HCT116 (cell line): ENCODE results near the gene CD28. TPM values are rescaled to one million over a fixed set of nuclear protein-coding genes. Genes with fewer than 3 reads are reported as not detected.

Experiments
- ATAC-seq: fragments of 200-7000 bp; cut with Tn5 transposase; 2 replicates; pipeline ENCODE4 v1.9.1; 2020; ENCODE audit warnings: mild to moderate bottlenecking, moderate library complexity
- BruUV-seq: library from RNA; stranded (reverse); fragments of 400-500 nt; replicated peaks from 2 replicates; lab custom pipeline; 2021; lab: Mats Ljungman, UMichigan
- CTCF ChIA-PET: fragments of 300-600 bp; sonication (Branson Sonifier 250); formaldehyde crosslinking; loops from one replicate; lab custom pipeline; 2021; ENCODE audit warnings: antibody characterized with exemption; lab: Charles Lee
- POLR2A ChIA-PET: fragments of 300-600, 350-600 bp; sonication (Branson Sonifier 250); formaldehyde crosslinking; loops from one replicate; lab custom pipeline; 2021; ENCODE audit warnings: antibody characterized with exemption; lab: Charles Lee
- RAD21 ChIA-PET, 2 experiments: fragments of 300-600 bp; sonication (Branson Sonifier 250); formaldehyde crosslinking; loops; one replicate each; lab custom pipeline; 2023; ENCODE audit warnings: low total read pairs in 2 of 2; ENCODE audit not compliant: uncharacterized antibody in 2 of 2, unreplicated experiment in 2 of 2, low non-redundant PET in 1 of 2; lab: Charles Lee
- DNase-seq: peaks from one replicate; pipeline ENCODE4 v3.0.0-alpha.2; 2010; ENCODE audit warnings: low read depth, low spot score
- H2AFZ ChIP-seq: fragments of 200-600 bp; shearing (Covaris generic), sonication (generic); 2 replicates; pipeline ENCODE4 v1.6.1; 2017; ENCODE audit warnings: low read depth, mixed run types, mixed read lengths, antibody characterized with exemption, low read length; ENCODE audit not compliant: poor library complexity, severe bottlenecking
- H3K27ac ChIP-seq: 2 replicates; pipeline ENCODE4 v1.5.1; 2012; ENCODE audit warnings: low read depth, low read length
- H3K27me3 ChIP-seq: fragments of 200-600 bp; sonication (generic); 2 replicates; pipeline ENCODE4 v1.6.1; 2016; ENCODE audit warnings: mixed run types, low read length, mixed read lengths; ENCODE audit not compliant: insufficient read depth
- H3K36me3 ChIP-seq, 2 experiments: fragments of 200-500 bp in 1 of 2; fragments of 200-600 bp in 1 of 2; sonication (Bioruptor generic) in 1 of 2; sonication (generic) in 1 of 2; 2 replicates each; pipeline versions ENCODE4 v1.5.1 to v1.6.1; 2014 to 2016; ENCODE audit warnings: low read length in 2 of 2, inconsistent platforms in 1 of 2, mixed read lengths in 1 of 2, mixed run types in 1 of 2; ENCODE audit not compliant: insufficient read depth in 2 of 2, control insufficient read depth in 1 of 2
- H3K4me1 ChIP-seq, 2 experiments: fragments of 200-600 bp in 1 of 2; sonication (generic) in 1 of 2; 2 replicates each; pipeline versions ENCODE4 v1.5.1 to v1.6.1; 2012 to 2017; ENCODE audit warnings: low read length in 2 of 2, inconsistent platforms in 1 of 2, mild to moderate bottlenecking in 1 of 2, mixed read lengths in 1 of 2, mixed run types in 1 of 2, moderate library complexity in 1 of 2; ENCODE audit not compliant: insufficient read depth in 2 of 2, control insufficient read depth in 1 of 2
- H3K4me2 ChIP-seq: fragments of 200-600 bp; sonication (generic); 2 replicates; pipeline ENCODE4 v1.6.1; 2017; ENCODE audit warnings: mixed run types, low read length, mixed read lengths
- H3K4me3 ChIP-seq, 2 experiments: fragments of 200-600 bp in 1 of 2; sonication (generic) in 1 of 2; replicated peaks in 1 of 2; 2 replicates each; pipeline ENCODE4 v1.5.1; 2011 to 2016; ENCODE audit warnings: low read length in 2 of 2, control low read depth in 1 of 2, low read depth in 1 of 2, mild to moderate bottlenecking in 1 of 2, mixed read lengths in 1 of 2, mixed run types in 1 of 2
- H3K79me2 ChIP-seq: fragments of 200-600 bp; sonication (generic); 2 replicates; pipeline ENCODE4 v1.6.1; 2017; ENCODE audit warnings: mild to moderate bottlenecking, mixed run types, low read length, moderate library complexity, mixed read lengths; ENCODE audit not compliant: insufficient read depth
- H3K9ac ChIP-seq: fragments of 200-600 bp; sonication (generic); 2 replicates; pipeline ENCODE4 v1.6.1; 2016; ENCODE audit warnings: low read length, mixed read lengths
- H3K9me2 ChIP-seq: fragments of 200-600 bp; sonication (generic), shearing (Covaris generic); 2 replicates; pipeline ENCODE4 v1.6.1; 2017; ENCODE audit warnings: mixed run types, mild to moderate bottlenecking, moderate library complexity; ENCODE audit not compliant: insufficient read depth
- H3K9me3 ChIP-seq, 2 experiments: fragments of 200-500 bp in 1 of 2; fragments of 200-600 bp in 1 of 2; sonication (Bioruptor generic) in 1 of 2; sonication (generic) in 1 of 2; 2 replicates each; pipeline ENCODE4 v1.6.1; 2014 to 2017; ENCODE audit warnings: low read length in 2 of 2, mixed read lengths in 2 of 2, inconsistent platforms in 1 of 2, low read depth in 1 of 2, mild to moderate bottlenecking in 1 of 2, mixed run types in 1 of 2, moderate library complexity in 1 of 2; ENCODE audit not compliant: control insufficient read depth in 1 of 2, insufficient read depth in 1 of 2
- H4K20me1 ChIP-seq: fragments of 200-600 bp; sonication (generic), shearing (Covaris generic); 2 replicates; pipeline ENCODE4 v1.6.1; 2017; ENCODE audit warnings: mixed run types, mild to moderate bottlenecking, moderate library complexity; ENCODE audit not compliant: insufficient read depth
- CTCF ChIP-seq, 3 experiments: fragments of 200-600 bp in 1 of 3; sonication (generic) in 1 of 3; IDR thresholded peaks in 2 of 3; conservative IDR thresholded peaks in 1 of 3; 2 replicates each; pipeline ENCODE4 v1.5.1; 2012 to 2017; ENCODE audit warnings: low read depth in 2 of 3, low read length in 2 of 3, antibody characterized with exemption in 1 of 3, borderline replicate concordance in 1 of 3, control low read depth in 1 of 3, mild to moderate bottlenecking in 1 of 3, mixed read lengths in 1 of 3, mixed run types in 1 of 3, moderate library complexity in 1 of 3; ENCODE audit not compliant: insufficient read depth in 1 of 3
- EGR1 ChIP-seq: IDR thresholded peaks from 2 replicates; pipeline ENCODE4 v1.6.1; 2012; ENCODE audit warnings: low read depth
- ELF1 ChIP-seq: IDR thresholded peaks from 2 replicates; pipeline ENCODE4 v1.6.1; 2012; ENCODE audit warnings: low read depth, borderline replicate concordance
- JUND ChIP-seq: IDR thresholded peaks from 2 replicates; pipeline ENCODE4 v1.6.1; 2012
- POLR2A ChIP-seq: IDR thresholded peaks from 2 replicates; pipeline ENCODE4 v1.7.0; 2011; ENCODE audit warnings: borderline replicate concordance; ENCODE audit not compliant: insufficient read depth, insufficient read length; ENCODE audit errors: extremely low read depth
- REST ChIP-seq: IDR thresholded peaks from 2 replicates; pipeline ENCODE4 v1.6.1; 2012; ENCODE audit warnings: low read depth
- SP1 ChIP-seq: IDR thresholded peaks from 2 replicates; pipeline ENCODE4 v1.6.1; 2012; ENCODE audit warnings: low read depth
- SRF ChIP-seq: IDR thresholded peaks from 2 replicates; pipeline ENCODE4 v1.6.1; 2012; ENCODE audit warnings: low read depth
- ZBTB33 ChIP-seq: IDR thresholded peaks from 2 replicates; pipeline ENCODE4 v1.6.1; 2011; ENCODE audit warnings: mild to moderate bottlenecking, low read length, moderate library complexity; ENCODE audit not compliant: insufficient replicate concordance; ENCODE audit errors: extremely low read depth
- ZFX ChIP-seq: fragments of 450-650 bp; IDR thresholded peaks from 2 replicates; pipeline ENCODE4 v1.6.1; 2017
- ZNF274 ChIP-seq: fragments of 200-500 bp; sonication (Bioruptor generic); IDR thresholded peaks from 2 replicates; pipeline ENCODE4 v1.6.1; 2014; ENCODE audit warnings: mild to moderate bottlenecking, low read depth, low read length, inconsistent platforms
- intact Hi-C: fragments of 100-400 bp; cut with micrococcal nuclease; formaldehyde crosslinking; loops from 2 replicates; pipeline ENCODE4 v1.10.0; 2022
- total RNA-seq: library from RNA; stranded (reverse); gene quantifications from one replicate; pipeline ENCODE4 v1.2.1, GENCODE V29; 2021; ENCODE audit not compliant: unreplicated experiment

CD28 gene
- total RNA-seq, 1 experiment from 2014 or later: 0.37 TPM

DNA sequence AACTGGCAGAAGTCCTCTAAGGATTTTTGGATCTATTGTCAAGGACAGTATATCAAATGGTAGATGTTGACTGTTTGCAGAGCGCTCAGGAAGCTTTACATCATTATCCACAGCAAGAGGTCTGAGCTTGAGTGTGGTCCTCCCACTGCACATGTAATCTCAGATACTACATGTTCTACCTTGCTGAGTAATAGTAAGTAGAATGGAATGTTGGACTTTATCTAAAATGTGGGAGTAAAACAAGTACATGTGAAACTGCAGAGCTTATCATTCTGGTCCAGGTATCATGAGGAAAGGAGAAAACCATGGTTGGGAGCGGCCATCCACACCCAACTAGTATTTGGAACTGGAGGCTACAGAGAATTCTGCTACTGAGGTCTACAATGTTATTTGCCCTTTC lies 19.3 kb upstream of the CD28 start:
- H2AFZ ChIP-seq: no peak overlapping the region

DNA sequence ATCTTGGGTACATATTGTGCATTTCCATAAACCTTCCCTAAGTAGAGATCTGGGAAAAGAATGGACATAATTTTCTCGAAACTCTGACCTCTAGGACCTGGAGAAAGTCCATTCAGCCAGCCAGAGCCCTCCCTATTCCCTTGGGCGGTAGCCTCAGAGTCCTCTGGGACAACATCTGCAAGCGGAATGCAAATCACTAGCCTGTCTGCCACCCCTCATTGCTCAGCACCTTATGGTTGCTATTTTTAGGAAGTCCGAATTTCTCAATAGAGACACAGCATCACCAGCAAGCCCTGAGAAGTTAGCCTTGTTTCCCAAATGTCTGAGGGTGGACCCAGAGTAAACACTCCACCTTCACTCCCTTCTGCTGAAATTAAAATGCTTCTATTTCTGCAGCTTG lies 17.6 kb upstream of the CD28 start:
- no peaks in the 10 kb centered on the region for H3K36me3 ChIP-seq
- no peak overlapping the region for H3K4me2 ChIP-seq
- H3K27me3 ChIP-seq: no peaks in the 10 kb centered on the region
- BruUV-seq: no TSS peak
- POLR2A ChIA-PET: no interaction called here
- H3K79me2 ChIP-seq: no peaks in the 10 kb centered on the region
- TF ChIP-seq JUND (no peak), ELF1 (no peak), SP1 (no peak), SRF (no peak), CTCF (IDR thresholded peaks at IDR 0.05 in 2 of 3, conservative IDR thresholded peaks at IDR 0.05 in 1 of 3; ENCODE audit: borderline replicate concordance in 1 of 3, insufficient read depth in 1 of 3, low read depth in 2 of 3, low read length in 2 of 3) (no peak), REST (no peak), EGR1 (no peak), ZBTB33 (no peak)
- DNase-seq (no peak), ATAC-seq (no peak)
- H3K27ac ChIP-seq: no peak overlapping the region
- no peaks in the 10 kb centered on the region for H3K9me3 ChIP-seq
- CTCF ChIA-PET: no interaction called here
- no peaks in the 10 kb centered on the region for H4K20me1 ChIP-seq
- H3K9me2 ChIP-seq: no peaks in the 10 kb centered on the region
- intact Hi-C loops: no loop called here
- no peak overlapping the region for H2AFZ ChIP-seq
- H3K4me1 ChIP-seq: no peaks in the 10 kb centered on the region
- RAD21 ChIA-PET: no interaction called here
- H3K9ac ChIP-seq: no peak overlapping the region
- H3K4me3 ChIP-seq: no peak overlapping the region

More for the DNA sequence above, 19.3 kb upstream of the CD28 start:
- ChIA-PET POLR2A (no interaction called here), RAD21 (no interaction called here), CTCF (no interaction called here)
- Histone ChIP-seq H3K9me3 (no peaks in the 10 kb centered on the region), H3K4me1 (no peaks in the 10 kb centered on the region), H3K27me3 (no peaks in the 10 kb centered on the region), H3K27ac (no peak overlapping the region), H3K79me2 (no peaks in the 10 kb centered on the region), H3K4me2 (no peak overlapping the region), H3K9me2 (no peaks in the 10 kb centered on the region), H4K20me1 (no peaks in the 10 kb centered on the region), H3K36me3 (no peaks in the 10 kb centered on the region), H3K9ac (no peak overlapping the region), H3K4me3 (no peak overlapping the region)
- intact Hi-C loops: no loop called here
- no peak for DNase-seq
- no TSS peak for BruUV-seq
- TF ChIP-seq ELF1 (no peak), POLR2A (no peak), SRF (no peak), ZNF274 (no peak), ZFX (no peak)
- ATAC-seq: no peak
